ENCODE data around the gene NUP210. TPM values are rescaled to one million over a fixed set of nuclear protein-coding genes. Genes with fewer than 3 reads are reported as not detected.

Gene NUP210
- total and polyA plus RNA-seq, 2 of the 13 experiments (the other 11 are each of a cell fraction or from before 2014, with no cell fraction given) = 31.6 to 35.2 TPM

DNA sequence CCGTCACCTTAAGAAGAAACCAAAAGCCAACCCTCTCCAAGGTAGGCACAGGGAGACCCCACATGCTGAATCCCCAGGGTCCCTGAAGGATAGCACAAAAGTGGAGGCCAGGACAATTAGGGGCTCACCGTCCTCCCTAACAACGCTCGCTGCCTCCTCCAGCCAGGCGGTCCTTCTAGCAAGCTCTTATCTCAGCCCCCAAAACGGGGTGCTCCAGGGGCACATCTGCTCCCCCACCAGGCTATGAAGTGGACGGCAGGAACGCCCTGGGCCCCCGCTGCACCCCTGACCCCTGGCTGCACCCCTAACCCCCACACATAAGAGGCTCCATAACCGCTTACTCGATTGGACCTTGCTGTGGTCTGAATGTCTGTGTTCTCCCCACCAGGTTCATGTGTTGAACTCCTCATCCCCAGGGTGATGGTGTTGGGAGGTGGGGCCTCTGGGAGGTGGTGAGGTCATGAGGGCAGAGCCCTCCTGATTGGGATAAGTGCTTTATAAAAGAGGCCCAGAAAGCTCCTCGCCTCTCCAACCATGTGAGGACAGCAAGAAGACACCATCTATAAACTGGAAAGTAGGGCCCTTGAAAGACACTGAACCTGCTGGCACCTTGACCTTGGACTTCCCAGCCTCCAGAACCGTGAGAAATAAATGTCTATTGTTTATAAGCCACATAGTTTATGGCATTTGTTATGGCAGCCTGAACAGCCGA, 153.3 kb downstream of the NUP210 start (continued):
- no peak for TF ChIP-seq ZFP36L2 (CRISPR knock-in tag; IDR thresholded peaks at IDR 0.05)

Small RNAs within 50 kb of the gene (small RNA-seq; reads per million reads assigned to genes)
- gene AC027124.2 (ENCODE audit: insufficient read depth in 2 of 3, insufficient read length in 3 of 3, low read depth in 2 of 3, low replicate concordance in 1 of 3) = 0 reads per million in 3 experiments

Other genes starting within 250 kb of the NUP210 start
- 10.5 and 13.7 TPM in 2 replicates for gene HDAC11, start 60.0 kb upstream of the NUP210 start, total RNA-seq (2016; rRNA removed; fragmentation: Illumina TruSeq; extraction: Trizol)
- gene HDAC11, start 60.0 kb upstream of the NUP210 start, polyA plus RNA-seq (2011; rRNA removed) = 33.1 and 49.7 TPM in 2 replicates
- not detected in 2 replicates for gene FBLN2, start 128.8 kb upstream of the NUP210 start, total RNA-seq (2016; rRNA removed; fragmentation: Illumina TruSeq; extraction: Trizol)
- 0.04 TPM in 1 of 2 replicates, not detected in the other for gene FBLN2, start 128.8 kb upstream of the NUP210 start, polyA plus RNA-seq (2011; rRNA removed)

Measured in HepG2 (cell line).